Measurements from ENCODE around the gene HEPACAM2. TPM values are rescaled to one million over a fixed set of nuclear protein-coding genes. Genes with fewer than 3 reads are reported as not detected.

HEPACAM2 gene
- total RNA-seq, 1 donor from 2014 or later: not detected

GRCh38 chr7:93140582-93141191 lies 85.6 kb downstream of the HEPACAM2 start:
- Histone ChIP-seq H3K4me2 (ENCODE audit: low read length) (no peak overlapping the region), H3K4me1 (ENCODE audit: insufficient read depth, low read length) (no peaks in the 10 kb centered on the region), H3K27ac (ENCODE audit: low read depth, low read length) (no peak overlapping the region), H3K9ac (ENCODE audit: low read length) (no peak overlapping the region), H3K9me3 (ENCODE audit: insufficient read depth, low read depth, low read length) (no peaks in the 10 kb centered on the region), H2AFZ (ENCODE audit: low read depth, low read length) (no peak overlapping the region), H3K79me2 (ENCODE audit: insufficient read depth, low read length) (no peaks in the 10 kb centered on the region), H4K20me1 (ENCODE audit: insufficient read depth, low read length) (no peaks in the 10 kb centered on the region), H3K4me3 (ENCODE audit: insufficient read depth, low read depth, low read length) (no peak overlapping the region), H3K27me3 (ENCODE audit: insufficient read depth, low read length) (no peaks in the 10 kb centered on the region), H3K36me3 (ENCODE audit: insufficient read depth, low read length) (no peaks in the 10 kb centered on the region)
- no peak for TF ChIP-seq CTCF (IDR thresholded peaks at IDR 0.05; ENCODE audit: insufficient read depth, low read depth, low read length)
- no peak for TF ChIP-seq EZH2 (IDR thresholded peaks at IDR 0.05; ENCODE audit: insufficient read depth, low read length)
- no peak overlapping the region for H3K27ac Mint-ChIP-seq (ENCODE audit: unreplicated experiment)
- H3K9me3 Mint-ChIP-seq (ENCODE audit: unreplicated experiment): peaks cover 7% of the 10 kb centered on the region
- peaks cover 1% of the 10 kb centered on the region for H3K27me3 Mint-ChIP-seq (ENCODE audit: low read depth, unreplicated experiment)
- peaks cover 33% of the 10 kb centered on the region for H3K36me3 Mint-ChIP-seq (ENCODE audit: low read depth, unreplicated experiment)
- peaks cover under 1% of the 10 kb centered on the region for H3K4me1 Mint-ChIP-seq (ENCODE audit: low read depth, unreplicated experiment)
- DNase-seq (ENCODE audit: low read depth) (no peak), FAIRE-seq (no peak)
- H3K4me3 Mint-ChIP-seq (ENCODE audit: unreplicated experiment): no peak overlapping the region

DNA sequence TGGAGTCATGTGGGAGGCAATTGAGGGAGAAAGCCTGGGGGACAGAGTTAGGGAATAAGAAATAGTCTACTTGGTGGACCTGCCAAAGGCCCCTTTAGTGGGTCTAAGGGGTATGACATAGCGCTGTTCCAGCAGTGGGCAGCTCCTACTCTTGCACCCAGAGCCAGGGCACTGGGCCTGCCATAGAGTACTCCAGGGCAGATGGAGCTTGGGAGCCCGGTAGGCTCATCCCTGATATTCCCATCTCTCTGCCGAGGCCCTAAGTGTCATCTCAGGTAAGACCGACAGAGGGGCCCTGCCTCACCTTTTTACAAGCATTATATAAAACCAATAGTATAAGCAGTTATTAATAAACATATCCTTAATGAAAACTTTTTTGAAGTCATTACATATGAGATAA lies 87.7 kb downstream of the HEPACAM2 start:
- Mint-ChIP-seq H3K4me1 (ENCODE audit: low read depth, unreplicated experiment) (no peaks in the 10 kb centered on the region), H3K27me3 (ENCODE audit: low read depth, unreplicated experiment) (peaks cover 4% of the 10 kb centered on the region), H3K27ac (ENCODE audit: unreplicated experiment) (no peak overlapping the region), H3K36me3 (ENCODE audit: low read depth, unreplicated experiment) (peaks cover 45% of the 10 kb centered on the region), H3K9me3 (ENCODE audit: unreplicated experiment) (peaks cover 28% of the 10 kb centered on the region), H3K4me3 (ENCODE audit: unreplicated experiment) (no peak overlapping the region)
- Histone ChIP-seq H3K9ac (ENCODE audit: low read length) (no peak overlapping the region), H3K79me2 (ENCODE audit: insufficient read depth, low read length) (no peaks in the 10 kb centered on the region), H3K27me3 (ENCODE audit: insufficient read depth, low read length) (no peaks in the 10 kb centered on the region), H4K20me1 (ENCODE audit: insufficient read depth, low read length) (no peaks in the 10 kb centered on the region), H3K4me3 (ENCODE audit: insufficient read depth, low read depth, low read length) (no peak overlapping the region), H3K36me3 (ENCODE audit: insufficient read depth, low read length) (no peaks in the 10 kb centered on the region), H2AFZ (ENCODE audit: low read depth, low read length) (no peak overlapping the region), H3K27ac (ENCODE audit: low read depth, low read length) (no peak overlapping the region), H3K4me2 (ENCODE audit: low read length) (no peak overlapping the region), H3K9me3 (ENCODE audit: insufficient read depth, low read depth, low read length) (no peaks in the 10 kb centered on the region), H3K4me1 (ENCODE audit: insufficient read depth, low read length) (no peaks in the 10 kb centered on the region)
- FAIRE-seq (no peak), DNase-seq (ENCODE audit: low read depth) (no peak)
- TF ChIP-seq EZH2 (IDR thresholded peaks at IDR 0.05; ENCODE audit: insufficient read depth, low read length) (no peak), CTCF (IDR thresholded peaks at IDR 0.05; ENCODE audit: insufficient read depth, low read depth, low read length) (no peak)

Other genes starting within 250 kb of the HEPACAM2 start
- 64.4 and 77.1 TPM in 2 replicates for gene SAMD9, start 108.5 kb downstream of the HEPACAM2 start, total RNA-seq
- 45.2 and 55.6 TPM in 2 replicates for gene SAMD9L, start 78.1 kb downstream of the HEPACAM2 start, total RNA-seq
- 19.0 and 19.8 TPM in 2 replicates for gene VPS50, start 5.9 kb upstream of the HEPACAM2 start, total RNA-seq

Data from astrocyte (in vitro differentiated cells and primary cell).